Parathyroid adenoma (tissue), 2 donors: Measurements from ENCODE around the gene PDE6B.

Source experiments
- H2AFZ ChIP-seq: fragments of 300-600 bp; sonication (generic); one replicate; pipeline ENCODE4 v1.7.0; 2017; ENCODE audit warnings: antibody characterized with exemption, mild to moderate bottlenecking
- H3K27ac ChIP-seq: fragments of 300-600 bp; sonication (generic); one replicate; pipeline ENCODE4 v1.7.0; 2017
- H3K27me3 ChIP-seq: fragments of 300-600 bp; sonication (generic); one replicate; pipeline ENCODE4 v1.7.0; 2017; ENCODE audit warnings: low read length; ENCODE audit not compliant: control insufficient read depth, insufficient read depth
- H3K36me3 ChIP-seq: fragments of 300-600 bp; sonication (generic); one replicate; pipeline ENCODE4 v1.7.0; 2017; ENCODE audit warnings: low read length; ENCODE audit not compliant: control insufficient read depth, insufficient read depth
- H3K4me1 ChIP-seq: fragments of 300-600 bp; sonication (generic); one replicate; pipeline ENCODE4 v1.7.0; 2017; ENCODE audit warnings: control low read depth
- H3K4me2 ChIP-seq: fragments of 300-600 bp; sonication (generic); one replicate; pipeline ENCODE4 v1.7.0; 2017; ENCODE audit warnings: low read length
- H3K4me3 ChIP-seq: fragments of 300-600 bp; sonication (generic); one replicate; pipeline ENCODE4 v1.7.0; 2017; ENCODE audit warnings: low read depth, low read length
- H3K79me2 ChIP-seq: fragments of 300-600 bp; sonication (generic); one replicate; pipeline ENCODE4 v1.7.0; 2017; ENCODE audit warnings: control low read depth
- H3K9ac ChIP-seq: fragments of 300-600 bp; sonication (generic); one replicate; pipeline ENCODE4 v1.7.0; 2017; ENCODE audit warnings: mild to moderate bottlenecking
- H3K9me3 ChIP-seq: fragments of 300-600 bp; sonication (generic); one replicate; pipeline ENCODE4 v1.7.0; 2017; ENCODE audit warnings: low read length; ENCODE audit not compliant: control insufficient read depth
- TF ChIP-seq, protein P1 (sequence below): fragments of 300-600 bp; sonication (generic); IDR thresholded peaks from one replicate; pipeline ENCODE4 v1.7.0; 2017; ENCODE audit warnings: antibody characterized with exemption, mild to moderate bottlenecking
- donor health status: primary hyperparathyroidism.

PDE6B gene

DNA sequence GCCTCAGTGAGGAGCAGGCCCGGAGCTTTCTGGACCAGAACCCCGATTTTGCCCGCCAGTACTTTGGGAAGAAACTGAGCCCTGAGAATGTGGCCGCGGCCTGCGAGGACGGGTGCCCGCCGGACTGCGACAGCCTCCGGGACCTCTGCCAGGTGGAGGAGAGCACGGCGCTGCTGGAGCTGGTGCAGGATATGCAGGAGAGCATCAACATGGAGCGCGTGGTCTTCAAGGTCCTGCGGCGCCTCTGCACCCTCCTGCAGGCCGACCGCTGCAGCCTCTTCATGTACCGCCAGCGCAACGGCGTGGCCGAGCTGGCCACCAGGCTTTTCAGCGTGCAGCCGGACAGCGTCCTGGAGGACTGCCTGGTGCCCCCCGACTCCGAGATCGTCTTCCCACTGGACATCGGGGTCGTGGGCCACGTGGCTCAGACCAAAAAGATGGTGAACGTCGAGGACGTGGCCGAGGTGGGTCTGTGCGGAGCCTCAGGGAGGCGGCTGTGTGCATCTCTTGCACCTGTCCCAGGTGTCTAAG is 323 bp downstream of the PDE6B start:
- no peaks in the 10 kb centered on the region for H3K36me3 ChIP-seq
- H3K4me1 ChIP-seq, result no peaks in the 10 kb centered on the region
- no peaks in the 10 kb centered on the region for H3K9me3 ChIP-seq
- H3K4me3 ChIP-seq, result no peak overlapping the region
- H3K27ac ChIP-seq, result no peak overlapping the region
- TF ChIP-seq, protein P1, sequence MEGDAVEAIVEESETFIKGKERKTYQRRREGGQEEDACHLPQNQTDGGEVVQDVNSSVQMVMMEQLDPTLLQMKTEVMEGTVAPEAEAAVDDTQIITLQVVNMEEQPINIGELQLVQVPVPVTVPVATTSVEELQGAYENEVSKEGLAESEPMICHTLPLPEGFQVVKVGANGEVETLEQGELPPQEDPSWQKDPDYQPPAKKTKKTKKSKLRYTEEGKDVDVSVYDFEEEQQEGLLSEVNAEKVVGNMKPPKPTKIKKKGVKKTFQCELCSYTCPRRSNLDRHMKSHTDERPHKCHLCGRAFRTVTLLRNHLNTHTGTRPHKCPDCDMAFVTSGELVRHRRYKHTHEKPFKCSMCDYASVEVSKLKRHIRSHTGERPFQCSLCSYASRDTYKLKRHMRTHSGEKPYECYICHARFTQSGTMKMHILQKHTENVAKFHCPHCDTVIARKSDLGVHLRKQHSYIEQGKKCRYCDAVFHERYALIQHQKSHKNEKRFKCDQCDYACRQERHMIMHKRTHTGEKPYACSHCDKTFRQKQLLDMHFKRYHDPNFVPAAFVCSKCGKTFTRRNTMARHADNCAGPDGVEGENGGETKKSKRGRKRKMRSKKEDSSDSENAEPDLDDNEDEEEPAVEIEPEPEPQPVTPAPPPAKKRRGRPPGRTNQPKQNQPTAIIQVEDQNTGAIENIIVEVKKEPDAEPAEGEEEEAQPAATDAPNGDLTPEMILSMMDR, result no peak
- H3K79me2 ChIP-seq, result no peaks in the 10 kb centered on the region
- H3K27me3 ChIP-seq, result no peaks in the 10 kb centered on the region
- no peak overlapping the region for H2AFZ ChIP-seq
- H3K4me2 ChIP-seq, result no peak overlapping the region
- no peak overlapping the region for H3K9ac ChIP-seq

DNA sequence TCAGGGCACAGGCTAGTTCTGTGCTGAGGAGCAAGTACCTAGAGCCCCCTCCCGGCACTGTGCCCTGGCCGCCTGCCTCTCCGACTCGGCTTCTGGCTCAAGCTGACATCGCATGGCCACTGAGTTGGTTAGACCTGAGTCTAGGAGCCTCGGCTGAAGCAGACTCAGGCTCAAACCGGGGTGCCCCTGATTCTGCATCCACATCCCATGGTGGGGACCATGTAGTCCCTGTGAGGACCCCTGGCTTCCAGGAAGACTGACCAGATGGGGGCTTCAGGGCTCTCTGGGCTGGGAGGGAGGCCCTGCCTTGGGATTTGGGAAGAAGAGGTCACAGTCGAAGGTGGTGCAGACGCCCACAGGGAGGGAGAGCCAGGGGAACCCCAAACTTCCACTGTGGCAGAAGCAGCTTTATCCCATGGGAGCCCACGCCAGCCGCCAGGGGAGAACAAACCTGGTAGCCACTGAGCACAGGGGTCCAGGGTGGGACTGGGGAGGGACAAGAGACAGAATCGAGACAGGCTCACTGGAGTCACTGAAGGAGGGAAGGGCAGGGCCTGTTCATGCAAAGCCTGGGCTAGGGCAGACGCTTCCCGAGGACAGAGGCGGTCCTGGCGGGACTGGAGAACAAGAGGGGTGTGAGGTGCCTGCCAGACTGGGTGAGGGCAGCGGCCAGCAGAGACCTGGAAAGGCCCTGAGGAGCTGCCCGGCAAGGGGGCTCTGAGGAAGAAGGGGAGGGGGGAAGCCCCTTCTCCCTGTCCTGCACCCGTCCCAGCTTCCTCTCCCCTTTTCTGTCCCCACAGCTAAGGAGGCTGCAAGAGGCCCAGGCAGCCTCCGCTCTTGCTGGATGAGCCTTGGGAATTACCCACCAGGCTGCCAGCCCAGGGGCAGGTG is 1.1 kb downstream of the PDE6B start:
- H3K27me3 ChIP-seq, result no peaks in the 10 kb centered on the region
- TF ChIP-seq, protein P1, result no peak
- H2AFZ ChIP-seq, result no peak overlapping the region
- H3K4me3 ChIP-seq, result no peak overlapping the region
- no peak overlapping the region for H3K27ac ChIP-seq
- H3K4me2 ChIP-seq, result no peak overlapping the region
- no peak overlapping the region for H3K9ac ChIP-seq
- H3K4me1 ChIP-seq, result no peaks in the 10 kb centered on the region
- no peaks in the 10 kb centered on the region for H3K9me3 ChIP-seq
- H3K36me3 ChIP-seq, result no peaks in the 10 kb centered on the region
- H3K79me2 ChIP-seq, result no peaks in the 10 kb centered on the region

DNA sequence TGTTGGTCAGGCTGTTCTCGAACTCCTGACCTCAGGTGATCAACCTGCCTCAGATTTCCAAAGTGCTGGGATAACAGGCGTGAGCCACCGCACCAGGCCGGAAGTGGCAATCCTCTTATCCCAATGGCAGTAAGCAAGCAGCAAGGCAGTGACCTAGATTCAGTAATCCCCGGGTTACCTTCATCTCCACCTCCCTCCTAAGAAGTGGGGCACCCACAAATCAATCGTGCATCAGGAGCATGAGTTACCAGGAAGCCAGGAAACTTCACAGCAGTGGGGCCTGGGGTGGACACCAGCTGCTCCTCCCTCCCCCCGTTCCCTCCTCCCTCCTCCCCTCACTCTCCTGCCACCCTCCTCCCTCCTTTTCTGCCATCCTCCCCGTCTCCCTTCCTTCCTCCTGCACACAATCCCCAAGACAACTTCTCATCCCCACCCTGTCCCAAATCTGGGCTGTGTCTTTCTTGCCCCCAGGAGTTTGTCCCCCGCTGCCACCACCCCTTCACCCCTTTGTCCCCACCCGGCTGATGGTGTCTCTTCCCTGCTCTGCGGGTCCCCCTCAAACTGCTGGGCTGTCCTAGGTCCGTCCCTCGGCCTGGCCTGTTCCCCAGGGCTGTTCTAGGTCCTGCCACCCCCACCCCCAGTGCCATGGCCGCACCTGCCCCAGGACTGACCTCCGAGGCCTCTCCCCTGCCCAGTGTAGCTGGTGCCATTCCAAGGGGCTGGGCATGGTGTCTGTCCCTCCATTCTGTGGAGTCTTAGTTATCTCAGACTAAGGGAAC is 2.2 kb downstream of the PDE6B start:
- Histone ChIP-seq H2AFZ (no peak overlapping the region), H3K4me1 (no peaks in the 10 kb centered on the region), H3K9ac (no peak overlapping the region), H3K27me3 (no peaks in the 10 kb centered on the region), H3K4me2 (no peak overlapping the region), H3K79me2 (no peaks in the 10 kb centered on the region), H3K27ac (no peak overlapping the region), H3K4me3 (no peak overlapping the region), H3K36me3 (no peaks in the 10 kb centered on the region), H3K9me3 (no peaks in the 10 kb centered on the region)
- TF ChIP-seq, protein P1, result no peak

DNA sequence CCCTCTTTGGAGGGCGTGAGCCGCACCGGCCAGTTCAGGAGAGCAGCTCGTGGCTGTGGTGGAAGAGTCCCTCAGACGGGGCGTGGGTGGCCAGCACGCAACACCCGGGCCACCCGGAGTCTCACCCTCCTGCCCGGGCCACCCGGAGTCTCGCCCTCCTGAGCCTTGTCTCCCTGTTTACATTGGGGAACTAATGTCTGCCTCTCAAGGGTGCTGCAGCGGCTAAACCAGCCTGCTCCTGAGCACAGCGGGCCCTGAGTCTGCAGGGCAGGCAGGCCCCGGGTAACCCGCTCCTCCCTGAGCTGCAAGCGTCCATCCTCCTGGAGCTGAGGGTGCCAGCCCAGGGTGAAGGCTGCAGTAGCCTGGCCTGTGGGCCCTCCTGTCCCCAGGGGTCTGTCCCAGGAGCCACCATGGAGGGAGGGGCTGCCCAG is 3.0 kb downstream of the PDE6B start:
- Histone ChIP-seq H3K79me2 (no peaks in the 10 kb centered on the region), H3K27ac (no peak overlapping the region), H2AFZ (no peak overlapping the region), H3K4me2 (no peak overlapping the region), H3K4me3 (no peak overlapping the region), H3K9me3 (no peaks in the 10 kb centered on the region), H3K4me1 (no peaks in the 10 kb centered on the region), H3K36me3 (no peaks in the 10 kb centered on the region), H3K27me3 (no peaks in the 10 kb centered on the region), H3K9ac (no peak overlapping the region)
- TF ChIP-seq, protein P1, result no peak
